ENCODE measurements around the gene KCNB1.
A peak's percentile ranks its signal among the peaks of the same experiment; 100 is the strongest.

The KCNB1 gene

GRCh38 chr20:49388744-49389143, 93.7 kb downstream of the KCNB1 start:
- DNase-seq (ENCODE audit: low spot score), result no peak

DNA sequence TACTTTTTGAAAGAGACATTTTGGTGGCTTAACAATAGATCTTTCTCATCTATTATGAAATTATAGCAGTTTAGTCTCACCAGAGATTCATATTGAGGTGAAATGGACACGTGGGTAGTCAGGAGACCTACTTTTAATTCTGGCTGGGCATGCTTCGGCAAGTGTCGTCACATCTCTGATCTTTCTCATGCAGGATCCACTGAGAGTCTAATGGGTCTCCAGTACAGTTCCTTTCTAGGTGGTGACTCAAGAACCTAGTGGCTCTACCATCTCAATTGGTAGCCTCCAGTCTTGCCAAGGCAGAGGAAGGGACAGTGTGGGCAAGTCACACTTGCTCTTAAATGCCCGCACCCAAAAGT, 94.9 kb downstream of the KCNB1 start:
- DNase-seq (ENCODE audit: low spot score), result no peak

- no peak for DNase-seq (ENCODE audit: low spot score)
Measured at GRCh38 chr20:49386848-49387580, 95.5 kb downstream of the KCNB1 start.

GRCh38 chr20:49385465-49385864, 97.0 kb downstream of the KCNB1 start:
- peak; percentile 73 for DNase-seq (ENCODE audit: low spot score)

GRCh38 chr20:49384437-49385434, 97.7 kb downstream of the KCNB1 start:
- peak; percentile 74 for DNase-seq (ENCODE audit: low spot score)

- no peak for DNase-seq (ENCODE audit: low spot score)
Measured at GRCh38 chr20:49381558-49382493, 100.6 kb downstream of the KCNB1 start.

GRCh38 chr20:49380337-49380780, 102.1 kb downstream of the KCNB1 start:
- DNase-seq (ENCODE audit: low spot score), result no peak

- no peak for DNase-seq (ENCODE audit: low spot score)
Measured at GRCh38 chr20:49379338-49379737, 103.1 kb downstream of the KCNB1 start.

- no peak for DNase-seq (ENCODE audit: low spot score)
Measured at GRCh38 chr20:49377326-49377725, 105.1 kb downstream of the KCNB1 start.

DNA sequence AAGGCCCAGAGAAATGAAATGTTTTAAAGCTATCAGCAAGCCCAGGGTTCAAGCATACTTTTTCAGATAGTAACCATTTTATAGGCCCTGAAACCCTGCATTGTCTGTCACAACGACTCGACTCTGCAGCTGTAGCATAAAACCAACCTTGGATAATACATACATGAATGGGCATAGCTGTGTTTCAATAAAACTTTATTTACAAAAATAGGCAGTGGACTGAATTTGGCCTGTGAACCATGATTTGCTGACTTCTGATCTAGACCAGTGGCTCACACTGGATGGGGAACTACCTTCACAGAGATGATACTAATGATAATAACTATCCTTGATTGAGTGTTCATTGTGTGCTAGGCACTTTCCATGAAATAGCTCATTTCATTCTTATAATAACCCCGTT, 107.3 kb downstream of the KCNB1 start:
- DNase-seq (ENCODE audit: low spot score), result no peak

- DNase-seq (ENCODE audit: low spot score), result no peak
Measured at GRCh38 chr20:49372095-49372734, 110.3 kb downstream of the KCNB1 start.

DNA sequence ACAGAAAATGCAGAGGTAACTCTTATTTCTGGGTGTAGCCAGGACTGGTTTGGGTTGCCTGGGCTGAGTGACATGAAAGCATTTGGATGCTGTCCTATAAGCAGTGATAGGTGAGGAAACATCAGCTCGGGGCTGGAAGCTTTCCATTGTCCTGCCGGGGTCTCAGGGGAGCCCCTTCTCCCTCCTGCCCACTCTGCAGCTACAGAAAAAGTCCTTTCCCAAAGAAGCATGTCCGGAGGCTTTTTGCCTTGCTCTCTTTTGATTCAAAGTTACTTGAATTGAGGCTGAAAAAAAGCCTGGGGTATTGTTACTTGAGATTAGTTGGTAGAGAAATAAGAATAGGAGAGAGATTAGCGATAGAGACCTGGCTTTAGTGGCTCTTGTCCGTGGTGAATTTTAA, 113.9 kb downstream of the KCNB1 start:
- no peak for DNase-seq (ENCODE audit: low spot score)

DNA sequence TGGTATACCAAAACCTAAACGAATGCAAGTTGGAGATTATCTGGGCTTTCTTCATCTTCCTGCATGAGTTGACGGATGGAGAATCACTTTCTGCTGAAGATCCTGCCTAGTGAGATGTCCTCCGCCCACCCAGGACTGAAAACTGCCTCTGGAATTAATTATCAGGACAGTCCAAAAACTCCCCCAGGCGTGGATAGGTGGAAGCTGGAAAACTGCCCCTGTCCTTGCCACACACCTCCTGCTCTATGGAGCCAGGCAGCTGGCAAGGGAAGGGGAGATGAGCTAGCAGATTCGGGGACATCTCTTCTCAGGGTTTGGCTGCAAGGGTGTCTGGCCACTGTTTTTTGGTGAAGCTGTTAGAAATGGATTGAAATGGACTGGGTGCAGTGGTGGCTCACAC, 115.4 kb downstream of the KCNB1 start:
- DNase-seq (ENCODE audit: low spot score), result no peak

GRCh38 chr20:49366687-49367086, 115.8 kb downstream of the KCNB1 start:
- no peak for DNase-seq (ENCODE audit: low spot score)

GRCh38 chr20:49361862-49362660, 120.4 kb downstream of the KCNB1 start:
- DNase-seq (ENCODE audit: low spot score), result no peak

GRCh38 chr20:49360242-49360968, 122.1 kb downstream of the KCNB1 start:
- no peak for DNase-seq (ENCODE audit: low spot score)

- DNase-seq (ENCODE audit: low spot score), result peak; percentile 49
Measured at GRCh38 chr20:49356676-49357075, 125.8 kb downstream of the KCNB1 start.

- no peak for DNase-seq (ENCODE audit: low spot score)
Measured at GRCh38 chr20:49354673-49355072, 127.8 kb downstream of the KCNB1 start.

GRCh38 chr20:49353348-49353747, 129.1 kb downstream of the KCNB1 start:
- DNase-seq (ENCODE audit: low spot score), result no peak

DNA sequence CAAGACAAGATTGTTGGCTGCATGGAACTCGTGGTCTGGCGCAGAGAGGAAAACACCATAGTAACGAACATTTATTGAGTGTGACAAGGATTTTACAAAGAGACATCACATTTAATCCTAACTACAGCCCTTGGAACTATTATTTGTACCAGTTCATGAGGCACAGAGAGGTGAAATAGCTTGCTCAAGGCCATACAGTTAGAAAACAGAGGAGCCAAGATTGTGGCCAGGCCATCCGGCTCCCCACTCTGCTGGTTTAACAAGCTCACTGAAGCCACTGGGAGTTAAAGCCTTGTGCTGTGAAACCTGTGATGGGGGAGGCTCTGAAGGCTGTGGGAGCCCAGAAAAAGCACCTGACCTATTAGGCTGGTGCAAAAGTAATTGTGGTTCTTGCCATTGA, 129.7 kb downstream of the KCNB1 start:
- DNase-seq (ENCODE audit: low spot score), result no peak

Measured in SW480 (cell line).